Stimulated activated CD4-positive, alpha-beta T cell treated with anti-CD3 and anti-CD28 coated beads, Interleukin-15, amount 100 ng/mL, for 48 hours (primary cell): Measurements from ENCODE around the gene ANKRD24.
"Not testable (repeated sequence)": the region's sequence is repeated elsewhere in the genome, so short reads cannot be mapped to it uniquely, and the experiment has no call there.

Experiments used
- DNase-seq, 2 donors: peaks; one replicate each; pipeline ENCODE4 v3.0.0-alpha.2; 2020; ENCODE audit warnings: low read depth in 2 of 2

ANKRD24 gene

DNA sequence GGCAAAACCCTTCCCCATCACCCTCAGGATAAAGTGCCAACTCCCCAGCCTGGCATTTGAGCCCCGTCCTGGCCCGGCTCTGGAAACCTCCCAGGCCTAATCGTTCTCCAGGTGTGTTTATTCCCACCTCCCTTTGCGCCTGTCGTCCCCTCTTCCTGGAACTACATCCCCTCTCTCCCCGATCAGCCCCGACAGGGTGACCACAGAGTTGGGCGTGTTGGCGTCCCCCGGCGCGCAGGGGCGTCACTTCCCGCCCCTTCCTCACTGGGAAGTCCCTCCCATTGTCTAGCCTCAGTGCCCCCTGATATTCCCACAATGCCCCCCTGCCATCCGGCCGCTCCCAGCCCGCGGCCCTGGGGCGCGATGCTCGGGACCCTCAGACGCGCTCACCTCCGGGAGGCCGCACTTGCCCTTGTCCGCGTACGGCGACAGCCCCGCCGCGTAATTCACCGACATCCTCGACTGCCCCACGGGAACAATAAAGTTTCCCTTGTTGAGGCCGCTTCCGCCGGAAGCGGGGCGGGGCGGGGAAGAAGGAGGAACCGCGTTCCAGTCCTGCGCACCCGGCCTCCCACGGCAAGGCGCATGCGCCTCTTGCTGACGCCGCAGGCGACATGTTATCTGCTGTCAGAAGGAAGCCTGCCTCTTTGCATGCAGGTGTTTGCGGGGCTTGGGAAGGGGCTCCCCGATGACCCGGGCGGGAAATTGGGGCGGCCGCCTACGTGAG lies at the start of gene ANKRD24, which contains the start of gene SIRT6:
ANKRD24 (plus strand) TSS at position 606 of the 727 bp plus-strand sequence. CDS start 3,737 bp downstream, outside the sequence.
SIRT6 (minus strand) TSS at position 480 of the 727 bp plus-strand sequence; CDS start at position 456, 24 bp downstream.
- peak; percentile 91 to 96 for DNase-seq

DNA sequence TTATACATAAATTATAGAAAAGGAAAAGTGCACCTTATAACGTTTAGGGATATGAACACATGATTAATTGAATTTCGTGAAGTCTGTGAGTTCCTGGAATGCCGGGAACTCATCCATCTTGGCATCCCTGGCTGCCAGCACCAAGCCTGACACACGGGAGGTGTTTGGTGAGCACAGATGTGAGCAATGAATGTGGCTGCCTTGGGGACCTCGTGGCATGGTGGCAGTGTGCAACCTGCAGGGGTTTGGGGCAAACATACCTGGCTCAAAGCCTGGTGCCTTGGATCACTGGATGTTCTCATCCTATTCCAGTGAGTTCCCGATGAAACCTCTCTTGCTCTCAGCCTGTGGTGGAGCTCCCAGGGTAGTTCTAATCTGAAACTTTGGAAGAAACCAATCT lies 48.1 kb upstream of the ANKRD24 start:
- DNase-seq = no peak

DNA sequence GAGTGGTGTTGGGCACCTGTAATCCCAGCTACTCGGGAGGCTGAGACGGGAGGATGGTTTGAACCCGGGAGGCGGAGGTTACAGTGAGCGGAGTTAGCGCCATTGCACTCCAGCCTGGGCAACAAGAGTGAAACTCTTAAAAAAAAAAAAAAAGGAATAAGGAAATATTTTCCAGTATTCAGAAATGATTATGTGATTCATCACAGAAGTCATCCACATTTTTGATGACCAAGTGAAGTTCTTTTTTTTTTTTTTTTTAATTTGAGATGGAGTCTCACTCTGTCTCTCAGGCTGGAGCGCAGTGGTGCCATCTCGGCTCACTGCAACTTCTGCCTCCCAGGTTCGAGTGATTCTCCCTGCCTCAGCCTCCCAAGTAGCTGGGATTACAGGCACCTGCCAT lies 47.1 kb upstream of the ANKRD24 start:
- DNase-seq = not testable (repeated sequence)

DNA sequence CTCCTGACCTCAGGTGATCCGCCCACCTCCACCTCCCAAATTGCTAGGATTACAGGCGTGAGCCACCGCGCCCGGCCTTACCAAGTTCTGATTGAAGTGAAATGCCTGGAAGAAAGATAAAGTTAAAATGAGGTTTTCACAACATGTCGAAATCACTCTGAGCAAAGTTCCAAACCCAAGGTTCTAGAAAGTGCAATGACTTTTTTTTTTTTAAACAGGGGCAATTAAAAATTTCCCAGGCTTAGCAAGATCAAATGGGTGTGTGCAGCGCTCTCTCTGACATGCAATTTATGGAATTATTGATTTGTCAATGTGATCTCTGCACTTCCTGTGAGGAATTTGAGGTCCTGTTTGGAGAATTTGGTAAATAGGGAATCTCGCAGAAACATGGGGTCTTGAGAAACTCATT lies 45.8 kb upstream of the ANKRD24 start:
- DNase-seq = no peak

GRCh38 chr19:4138445-4138844 lies 44.0 kb upstream of the ANKRD24 start:
- DNase-seq = no peak

GRCh38 chr19:4139614-4140236 lies 42.8 kb upstream of the ANKRD24 start:
- DNase-seq = peak; percentile 77 to 85

DNA sequence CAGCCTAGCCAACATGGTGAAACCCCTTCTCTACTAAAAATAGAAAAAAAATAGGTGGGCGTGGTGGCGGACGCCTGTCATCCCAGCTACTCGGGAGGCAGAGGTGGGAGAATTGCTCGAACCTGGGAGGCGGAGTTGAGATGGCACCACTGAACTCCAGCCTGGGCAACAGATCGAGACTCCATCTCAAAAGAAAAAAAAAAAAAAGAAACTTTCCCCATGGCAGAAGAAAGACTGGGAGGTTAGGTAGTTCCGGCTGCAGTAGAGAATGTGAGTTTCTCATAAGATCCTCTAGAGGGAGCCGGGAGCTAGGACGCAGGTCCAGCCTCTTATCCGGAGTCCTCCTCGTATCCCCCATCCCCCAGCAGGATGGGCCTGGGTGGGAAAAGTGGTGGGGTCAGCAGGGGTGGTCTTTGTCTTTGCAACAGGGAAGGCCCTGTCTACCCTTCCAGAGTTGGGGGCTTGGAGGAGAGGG lies 42.2 kb upstream of the ANKRD24 start:
- DNase-seq = no peak

DNA sequence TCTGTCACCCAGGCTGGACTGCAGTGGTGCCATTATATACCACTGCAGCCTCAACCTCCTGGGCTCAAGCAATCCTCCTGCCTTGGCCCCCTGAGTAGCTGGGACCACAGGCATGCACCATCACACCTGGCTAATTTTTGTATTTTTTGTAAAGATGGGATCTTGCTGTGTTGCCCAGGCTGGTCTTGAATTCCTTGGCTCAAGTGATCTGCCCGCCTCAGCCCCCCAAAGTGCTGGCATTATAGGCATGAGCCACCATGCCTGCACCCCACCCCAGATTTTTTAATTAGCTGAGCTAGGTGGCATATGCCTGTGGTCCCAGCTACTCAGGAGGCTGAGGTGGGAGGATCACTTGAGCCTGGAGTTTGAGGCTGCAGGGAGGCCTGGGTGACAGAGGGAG lies 39.6 kb upstream of the ANKRD24 start:
- DNase-seq = not testable (repeated sequence)

DNA sequence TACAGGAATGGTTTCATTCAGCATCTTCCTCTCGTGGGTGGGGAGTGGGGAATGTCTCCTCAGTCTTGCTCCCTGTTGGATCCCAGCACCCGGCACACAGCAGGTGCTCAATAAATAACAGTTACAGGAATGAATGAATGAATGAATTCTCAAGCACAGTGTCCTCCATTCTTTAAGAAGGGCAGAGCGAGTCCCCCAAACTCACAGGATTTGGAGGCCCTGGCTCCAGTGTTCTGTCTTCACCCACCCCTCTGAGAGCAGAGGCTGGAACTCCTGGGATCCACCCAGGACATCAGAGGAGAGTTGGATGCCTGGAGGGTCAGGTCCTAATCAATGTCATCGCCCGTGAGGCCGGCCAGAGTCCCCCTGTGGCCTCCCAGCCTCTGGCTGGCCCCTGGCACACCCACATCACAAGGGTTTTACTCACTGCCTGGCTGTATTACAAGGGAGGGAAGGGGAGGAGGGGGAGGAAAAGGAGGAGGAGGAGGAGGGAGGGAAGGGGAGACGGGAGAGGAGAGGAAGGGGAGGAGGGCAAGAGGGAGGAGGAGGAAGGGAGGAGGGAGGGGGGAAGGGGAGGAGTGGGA lies 37.7 kb upstream of the ANKRD24 start:
- no peak for DNase-seq

- no peak for DNase-seq
Measured at GRCh38 chr19:4149518-4150288, 32.8 kb upstream of the ANKRD24 start.

DNA sequence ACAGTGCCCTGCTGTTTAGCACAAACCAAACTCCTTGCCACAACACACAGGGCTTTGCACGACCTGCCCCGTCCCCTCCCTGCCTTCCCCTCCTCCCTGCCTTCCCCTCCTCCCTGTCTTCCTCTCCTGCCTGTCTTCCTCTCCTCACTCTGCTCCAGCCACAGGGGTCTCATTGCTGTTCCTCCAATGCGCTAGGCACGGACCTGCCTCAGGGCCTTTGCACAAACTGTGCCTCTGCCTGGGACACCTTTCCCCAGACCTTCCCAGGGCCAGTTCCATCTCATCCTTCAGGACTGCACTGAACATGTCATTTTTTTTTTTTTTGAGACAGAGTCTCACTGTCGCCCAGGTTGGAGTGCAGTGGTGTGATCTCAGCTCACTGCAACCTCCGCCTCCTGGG lies 30.9 kb upstream of the ANKRD24 start:
- DNase-seq = no peak

GRCh38 chr19:4152241-4152998 lies 30.1 kb upstream of the ANKRD24 start:
- DNase-seq = no peak

DNA sequence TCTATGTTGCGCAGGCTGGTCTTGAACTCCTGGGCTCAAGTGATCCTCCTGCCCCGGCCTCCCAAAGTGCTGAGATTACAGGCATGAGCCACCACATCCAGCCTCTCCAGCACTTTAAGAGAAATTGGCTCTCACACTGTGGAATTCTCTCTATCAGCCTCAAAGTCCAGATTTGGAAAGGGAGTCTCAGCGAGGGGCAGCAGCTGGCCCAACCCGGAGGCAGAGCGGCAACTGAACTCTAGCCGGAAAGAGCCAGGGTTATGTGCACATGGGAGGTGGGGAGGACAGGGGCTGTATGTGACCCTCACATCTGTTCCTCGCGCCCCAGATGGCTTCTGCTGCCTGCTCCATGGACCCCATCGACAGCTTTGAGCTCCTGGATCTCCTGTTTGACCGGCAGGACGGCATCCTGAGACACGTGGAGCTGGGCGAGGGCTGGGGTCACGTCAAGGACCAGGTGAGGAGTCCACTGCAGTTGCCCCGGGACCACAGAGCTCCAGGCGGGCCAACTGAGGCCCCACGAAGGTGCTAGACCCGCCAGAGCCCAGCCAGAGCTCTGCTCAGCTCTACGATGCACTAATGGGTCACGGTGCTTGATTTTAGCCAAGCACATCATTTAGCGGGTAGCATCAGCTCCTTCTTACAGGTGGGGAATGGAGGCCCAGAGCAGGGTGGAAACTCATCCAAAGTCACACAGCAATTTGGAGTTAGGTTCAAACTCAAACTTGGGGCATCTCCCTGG lies 27.7 kb upstream of the ANKRD24 start:
- no peak for DNase-seq

GRCh38 chr19:4157164-4157563 lies 25.3 kb upstream of the ANKRD24 start:
- DNase-seq = no peak

DNA sequence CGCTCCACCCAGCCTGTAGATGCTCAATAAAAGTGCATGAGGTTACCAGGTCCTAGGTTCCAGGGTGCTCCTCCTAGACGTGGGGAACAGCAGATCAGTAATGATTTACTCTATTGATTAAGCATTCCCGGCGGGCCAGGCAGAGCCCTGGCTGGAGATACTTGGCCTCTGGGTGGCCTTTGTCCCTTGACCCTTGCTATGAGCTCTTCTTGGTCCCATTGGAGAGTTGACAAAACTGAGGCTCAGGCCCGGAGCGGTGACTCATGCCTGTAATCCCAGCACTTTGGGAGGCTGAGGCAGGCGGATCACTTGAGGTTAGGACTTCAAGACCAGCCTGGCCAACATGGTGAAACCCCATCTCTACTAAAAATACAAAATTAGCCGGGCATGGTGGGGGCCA lies 24.5 kb upstream of the ANKRD24 start:
- not testable (repeated sequence) for DNase-seq

DNA sequence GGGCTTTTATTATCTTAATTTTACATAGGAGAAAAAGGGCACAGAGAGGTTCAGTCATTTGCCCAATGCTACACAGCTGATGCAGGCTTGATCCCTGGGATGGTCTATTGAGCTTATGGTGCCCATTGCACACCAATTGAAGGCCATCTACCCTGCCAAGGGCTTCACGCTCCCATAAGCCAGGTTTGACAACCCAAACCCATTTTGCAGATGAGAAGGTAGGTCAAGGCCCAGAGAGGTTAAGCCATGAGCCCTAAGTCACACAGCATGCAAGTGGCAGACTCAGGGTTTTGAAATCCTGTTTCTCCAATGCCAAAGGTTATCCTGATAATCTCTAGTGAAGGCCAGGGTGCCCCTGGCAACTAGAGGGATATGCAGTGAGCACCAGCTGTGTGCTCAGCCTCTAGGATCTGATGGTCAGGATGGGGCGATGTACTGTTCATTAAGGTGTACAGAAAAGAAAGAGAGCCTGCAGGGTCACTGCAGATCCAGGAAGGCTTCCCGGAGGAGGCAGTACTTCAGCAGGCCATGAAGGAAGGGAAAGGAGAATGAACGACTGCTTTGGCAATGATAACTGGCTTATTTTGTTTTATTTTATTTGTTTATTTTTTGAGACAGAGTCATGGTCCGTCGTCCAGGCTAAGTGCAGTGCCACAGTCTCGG lies 20.9 kb upstream of the ANKRD24 start:
- no peak for DNase-seq

- no peak for DNase-seq
Measured at GRCh38 chr19:4164262-4164661, 18.2 kb upstream of the ANKRD24 start.

DNA sequence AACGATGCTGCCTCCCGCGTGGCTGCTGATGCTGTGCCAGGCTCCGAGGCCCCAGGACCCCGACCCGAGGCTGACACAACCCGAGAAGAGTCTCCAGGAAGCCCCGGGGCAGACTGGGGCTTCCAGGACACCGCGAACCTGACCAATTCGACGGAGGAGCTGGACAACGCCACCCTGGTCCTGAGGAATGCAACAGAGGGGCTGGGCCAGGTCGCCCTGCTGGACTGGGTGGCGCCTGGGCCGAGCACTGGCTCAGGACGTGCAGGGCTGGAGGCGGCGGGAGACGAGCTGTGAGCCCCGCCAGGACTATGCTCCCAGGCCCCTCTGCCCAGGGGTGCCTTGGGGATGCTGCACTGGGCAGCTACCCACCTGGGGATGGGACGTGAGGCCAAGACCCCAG lies 10.8 kb upstream of the ANKRD24 start:
- DNase-seq = no peak

DNA sequence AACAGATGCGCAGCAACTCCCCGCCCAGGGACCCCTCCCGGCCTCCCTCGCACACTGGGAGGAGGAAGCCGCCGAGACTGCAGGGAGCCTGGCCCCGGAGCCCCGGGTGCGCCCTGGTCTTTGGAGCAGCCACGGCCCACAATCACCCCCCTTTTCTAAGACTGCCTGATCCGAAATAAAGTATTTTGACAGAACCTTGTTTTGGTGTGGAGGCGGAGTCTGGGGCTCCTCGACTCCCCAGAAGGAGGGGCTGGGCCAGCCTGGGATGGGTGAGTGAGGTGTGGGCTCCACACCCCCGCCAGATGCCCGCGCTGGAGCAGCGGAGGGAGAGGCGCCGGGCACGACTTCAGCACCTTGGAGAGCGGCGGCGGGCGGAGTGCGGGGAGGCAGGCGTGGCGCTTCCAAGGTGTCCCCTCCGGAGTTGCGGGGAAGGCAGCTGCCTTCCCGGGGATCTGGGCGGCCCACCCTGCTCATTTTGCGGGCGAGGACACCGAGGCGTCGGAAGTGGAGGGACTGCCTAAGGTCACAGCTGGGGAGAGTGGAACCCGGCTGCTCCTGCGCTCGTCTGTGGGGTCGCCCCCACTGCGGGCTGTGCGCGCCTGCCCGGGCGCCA lies 9.5 kb upstream of the ANKRD24 start:
- DNase-seq = peak; percentile 27 to 57
